C4-2B (cell line): ENCODE results near the gene CTXN2.

Experiments
- CTCF ChIP-seq: fragments of 450-650 bp; conservative IDR thresholded peaks from 2 replicates; pipeline ENCODE4 v1.5.1; 2017; ENCODE audit warnings: mild to moderate bottlenecking
- ZFX ChIP-seq: fragments of 450-650 bp; IDR thresholded peaks from 2 replicates; pipeline ENCODE4 v1.6.1; 2017

- TF ChIP-seq CTCF (no peak), ZFX (no peak)
These were observed 412 bp upstream of the CTXN2 start for GRCh38 chr15:48190932-48191573.
